Activated CD8-positive, alpha-beta memory T cell treated with anti-CD3 and anti-CD28 coated beads for 1 hour (primary cell): Measurements from ENCODE around the gene ARID3A.

Experiments used
- DNase-seq, 2 donors: peaks; one replicate each; pipeline ENCODE4 v3.0.0-alpha.2; 2020; ENCODE audit warnings: low read depth in 1 of 2; ENCODE audit errors: extremely low read depth in 1 of 2

ARID3A gene

DNA sequence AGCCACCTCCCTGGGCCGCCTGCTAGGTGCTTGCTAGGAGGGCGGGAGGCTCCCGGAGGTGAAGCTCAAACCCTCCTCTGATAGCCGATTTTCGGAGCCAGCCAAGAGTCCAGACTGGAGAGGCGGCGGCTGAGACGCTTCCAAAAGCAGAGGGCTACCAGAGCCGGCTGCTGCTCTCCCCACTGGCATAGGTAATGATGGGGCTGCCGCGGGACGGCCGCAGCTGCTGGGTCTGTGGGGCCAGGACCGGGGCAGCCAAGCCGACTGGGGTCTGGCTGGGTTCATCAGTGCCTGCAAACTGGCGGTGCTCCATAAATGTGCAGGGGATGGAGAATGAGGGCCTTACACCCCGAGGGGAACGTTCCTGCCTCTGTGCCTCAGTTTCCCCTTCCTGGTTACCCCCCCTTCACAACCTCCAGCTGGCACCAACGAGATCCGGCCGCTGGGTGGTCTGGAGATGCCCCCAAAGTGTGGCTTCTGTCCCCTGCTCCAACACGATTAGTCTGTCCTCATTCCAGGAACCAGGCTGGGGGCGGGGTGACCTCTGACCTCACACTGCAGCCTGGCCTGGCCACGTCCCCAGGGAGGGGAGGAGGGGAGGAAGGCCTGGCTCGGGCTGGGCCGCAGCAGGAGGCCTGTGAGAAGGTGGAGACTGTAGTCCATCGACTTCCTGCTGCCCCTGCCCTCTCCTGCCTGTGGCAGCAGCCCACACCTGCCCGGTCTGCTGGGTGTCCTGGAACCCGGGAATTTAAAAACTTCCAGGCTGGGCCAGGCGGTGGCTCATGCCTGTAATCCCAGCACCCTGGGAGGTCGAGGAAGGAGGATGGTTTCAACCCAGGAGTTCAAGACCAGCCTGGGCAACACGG lies 54.5 kb downstream of the ARID3A start:
- DNase-seq: no peak

DNA sequence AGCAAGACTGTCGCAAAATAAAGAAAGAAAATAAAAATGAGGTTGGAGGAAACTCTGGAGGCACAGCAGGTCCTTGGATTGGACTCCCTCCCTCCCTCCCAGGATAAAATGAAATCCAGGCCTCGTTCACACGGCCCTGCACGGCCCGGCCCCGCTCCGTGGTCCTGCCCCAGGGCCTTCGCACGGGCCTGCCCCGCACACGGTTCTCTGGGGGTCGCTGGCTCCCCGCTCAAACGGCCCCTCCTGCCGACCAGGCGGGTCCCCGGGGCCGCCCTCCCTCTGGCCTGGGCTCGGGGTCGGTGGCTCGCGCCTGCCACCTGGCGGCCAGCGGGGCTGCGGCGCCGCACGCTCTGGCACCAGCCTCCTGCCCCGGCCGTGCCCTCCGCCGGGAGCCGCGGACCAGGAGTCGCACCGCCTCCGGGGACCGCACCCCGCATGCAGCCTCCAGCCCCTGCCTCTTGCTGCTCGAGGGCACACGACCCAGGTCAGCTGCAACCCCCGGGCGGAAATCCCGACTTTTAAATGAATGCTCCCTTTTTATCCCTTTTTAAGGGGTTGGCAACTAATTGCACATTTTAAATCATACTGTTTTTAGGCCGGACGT lies 56.8 kb downstream of the ARID3A start:
- peak in 1 of 2 donors; percentile 70 for DNase-seq

DNA sequence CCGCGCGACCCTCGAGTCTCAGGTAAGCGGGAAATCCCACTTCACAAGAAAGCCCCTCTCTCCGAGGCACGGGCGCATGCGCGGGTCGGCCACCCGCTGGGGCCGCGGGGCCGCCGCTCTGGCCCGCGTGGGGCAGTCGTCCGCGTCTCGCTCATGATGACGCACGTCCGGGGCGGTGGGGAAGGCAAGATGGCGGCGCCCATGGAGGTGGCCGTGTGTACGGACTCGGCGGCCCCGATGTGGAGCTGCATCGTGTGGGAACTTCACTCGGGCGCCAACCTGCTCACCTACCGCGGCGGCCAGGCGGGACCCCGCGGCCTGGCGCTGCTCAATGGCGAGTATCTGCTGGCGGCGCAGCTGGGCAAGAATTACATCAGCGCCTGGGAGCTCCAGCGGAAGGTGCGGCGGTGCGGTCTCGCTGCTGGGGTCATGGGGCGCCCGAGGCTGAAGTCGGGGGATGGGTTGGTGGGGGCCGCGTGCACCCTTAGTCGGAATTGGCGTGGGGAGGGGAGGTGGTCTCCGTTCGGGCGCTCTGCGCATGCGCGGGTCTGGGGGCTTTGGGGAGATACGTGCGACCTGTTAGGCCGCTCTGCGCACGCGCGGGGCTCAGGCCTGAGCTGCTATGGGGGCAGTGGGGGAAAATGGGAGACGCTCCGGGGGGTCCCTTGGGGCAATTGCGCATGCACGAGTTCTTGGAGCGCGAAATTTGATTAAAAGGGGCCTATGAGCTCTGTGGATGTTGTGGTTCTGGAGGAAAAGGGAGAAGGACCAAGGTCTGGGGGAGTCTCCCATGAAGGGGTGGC lies 58.5 kb downstream of the ARID3A start, which contains the start of gene WDR18:
Gene WDR18 (plus strand): TSS at position 181 of the 803 bp plus-strand sequence. CDS start 9 bp downstream, at position 190.
- peak; percentile 72 to 87 for DNase-seq

DNA sequence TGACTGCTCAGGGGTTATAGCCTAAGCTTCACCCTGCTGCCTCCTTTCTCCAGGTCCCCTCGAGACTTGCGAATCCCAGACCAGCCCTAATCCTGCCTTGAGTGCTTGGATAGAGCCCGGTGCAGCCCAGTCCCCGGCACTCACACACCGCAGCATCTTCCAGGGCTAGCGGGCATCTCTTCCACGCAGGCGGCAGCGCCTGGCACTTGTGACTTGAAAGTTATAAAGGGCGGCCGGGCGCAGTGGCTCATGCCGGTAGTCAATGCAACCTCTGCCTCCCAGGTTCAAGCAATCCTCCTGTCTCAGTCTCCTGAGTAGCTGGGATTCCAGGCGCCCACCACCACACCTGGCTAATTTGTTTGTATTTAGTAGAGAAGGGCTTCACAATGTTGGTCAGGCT lies 60.2 kb downstream of the ARID3A start:
- no peak for DNase-seq

DNA sequence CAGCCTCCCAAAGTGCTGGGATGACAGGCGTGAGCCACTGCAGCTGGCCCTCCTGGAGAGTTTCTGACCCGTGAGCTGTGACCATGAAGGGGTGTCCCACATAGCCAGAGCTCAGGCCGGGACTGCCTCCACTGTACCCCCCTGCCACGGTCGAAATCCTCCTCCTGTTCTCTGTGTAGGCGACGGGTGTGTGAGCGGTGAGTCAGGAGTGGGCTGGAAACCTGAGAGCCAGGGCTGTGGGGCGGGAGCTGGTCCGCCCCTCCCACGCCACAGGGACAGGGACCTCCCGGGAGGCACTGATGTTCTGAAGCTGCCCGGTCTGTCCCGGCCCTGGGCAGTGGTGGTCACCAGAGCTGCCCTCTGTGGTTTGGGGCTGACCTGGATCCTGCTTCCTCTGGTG lies 62.2 kb downstream of the ARID3A start:
- no peak for DNase-seq

DNA sequence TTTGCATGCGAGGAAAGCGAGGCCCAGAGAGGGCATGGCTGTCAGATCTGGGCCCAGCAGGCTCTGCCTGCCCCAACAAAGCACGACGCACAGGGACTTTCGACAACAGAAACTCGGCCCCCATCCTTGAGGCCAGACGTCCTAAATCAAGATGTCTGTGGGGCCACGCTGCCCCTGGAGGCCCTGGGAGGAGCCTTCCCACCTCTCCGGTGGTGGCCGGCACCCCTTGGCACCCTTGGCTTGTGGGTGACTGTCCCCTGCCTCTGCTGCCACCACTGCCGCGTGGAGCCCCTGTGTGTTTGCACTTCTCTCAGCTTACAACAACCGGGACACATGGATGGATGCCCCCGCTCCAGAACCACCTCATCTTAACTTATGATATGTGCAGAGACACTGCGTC lies 62.7 kb downstream of the ARID3A start:
- DNase-seq: no peak

DNA sequence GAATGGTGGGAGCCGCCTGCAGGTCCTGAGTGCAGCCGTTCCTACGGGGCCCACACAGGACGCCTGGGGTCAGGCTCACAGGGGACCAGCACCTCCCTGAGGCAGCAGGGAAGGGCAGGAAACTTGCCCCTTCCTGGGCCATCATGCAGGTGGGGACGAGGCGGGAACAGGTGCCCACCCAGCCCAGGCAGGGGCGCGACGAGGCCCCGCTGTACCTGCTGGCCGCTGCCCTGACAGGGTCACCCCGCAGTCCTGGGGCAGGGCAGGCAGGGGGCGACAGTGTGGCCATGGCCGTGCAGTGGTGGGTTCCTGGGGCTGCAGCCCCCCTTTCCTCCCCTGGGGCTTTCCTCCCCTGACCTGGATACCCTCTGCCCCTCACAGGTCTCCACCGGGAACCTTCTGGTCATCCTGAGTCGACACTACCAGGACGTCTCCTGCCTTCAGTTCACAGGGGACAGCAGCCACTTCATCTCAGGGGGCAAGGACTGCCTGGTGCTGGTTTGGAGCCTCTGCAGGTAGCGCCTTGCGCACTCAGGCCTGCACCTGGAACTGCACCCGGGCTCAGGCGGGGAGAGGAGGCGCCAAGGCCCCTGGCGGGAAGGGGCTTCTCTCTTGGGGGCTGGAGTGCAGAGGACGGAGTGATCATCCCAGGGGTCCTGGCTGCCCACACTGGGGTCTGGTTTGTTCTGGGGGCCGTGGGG lies 63.7 kb downstream of the ARID3A start:
- no peak for DNase-seq

DNA sequence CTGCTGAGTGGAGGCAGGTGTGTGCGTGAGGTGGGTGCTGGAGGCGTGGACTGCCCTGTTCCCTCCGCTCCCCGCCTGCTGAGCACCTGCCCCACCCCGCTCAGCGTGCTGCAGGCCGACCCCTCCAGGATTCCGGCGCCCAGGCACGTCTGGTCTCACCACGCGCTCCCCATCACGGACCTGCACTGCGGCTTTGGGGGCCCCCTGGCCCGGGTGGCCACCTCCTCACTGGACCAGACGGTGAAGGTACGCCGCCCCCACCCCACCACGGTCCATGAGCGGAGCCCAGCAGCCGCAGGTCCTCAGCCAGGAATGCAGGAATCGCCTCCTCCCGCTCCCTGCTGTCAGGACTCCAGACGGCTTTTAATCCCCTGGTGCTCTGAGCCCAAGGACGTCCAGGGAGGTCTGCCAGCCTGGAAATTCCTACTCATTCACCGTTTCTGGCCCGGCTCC lies 64.3 kb downstream of the ARID3A start:
- DNase-seq: no peak

DNA sequence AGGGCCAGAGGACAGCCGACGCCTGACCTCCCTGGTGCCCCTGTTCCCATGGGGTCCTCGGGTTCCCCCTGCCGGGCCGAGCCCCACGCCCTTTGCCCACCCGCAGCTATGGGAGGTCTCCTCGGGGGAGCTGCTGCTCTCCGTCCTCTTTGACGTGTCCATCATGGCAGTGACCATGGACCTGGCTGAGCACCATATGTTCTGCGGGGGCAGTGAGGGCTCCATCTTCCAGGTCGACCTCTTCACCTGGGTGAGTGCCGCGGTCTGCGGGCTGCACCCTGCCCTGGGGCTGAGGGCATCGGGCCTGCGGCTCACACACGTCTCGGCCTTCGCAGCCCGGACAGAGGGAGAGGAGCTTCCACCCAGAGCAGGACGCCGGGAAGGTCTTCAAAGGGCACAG lies 64.9 kb downstream of the ARID3A start:
- no peak for DNase-seq

DNA sequence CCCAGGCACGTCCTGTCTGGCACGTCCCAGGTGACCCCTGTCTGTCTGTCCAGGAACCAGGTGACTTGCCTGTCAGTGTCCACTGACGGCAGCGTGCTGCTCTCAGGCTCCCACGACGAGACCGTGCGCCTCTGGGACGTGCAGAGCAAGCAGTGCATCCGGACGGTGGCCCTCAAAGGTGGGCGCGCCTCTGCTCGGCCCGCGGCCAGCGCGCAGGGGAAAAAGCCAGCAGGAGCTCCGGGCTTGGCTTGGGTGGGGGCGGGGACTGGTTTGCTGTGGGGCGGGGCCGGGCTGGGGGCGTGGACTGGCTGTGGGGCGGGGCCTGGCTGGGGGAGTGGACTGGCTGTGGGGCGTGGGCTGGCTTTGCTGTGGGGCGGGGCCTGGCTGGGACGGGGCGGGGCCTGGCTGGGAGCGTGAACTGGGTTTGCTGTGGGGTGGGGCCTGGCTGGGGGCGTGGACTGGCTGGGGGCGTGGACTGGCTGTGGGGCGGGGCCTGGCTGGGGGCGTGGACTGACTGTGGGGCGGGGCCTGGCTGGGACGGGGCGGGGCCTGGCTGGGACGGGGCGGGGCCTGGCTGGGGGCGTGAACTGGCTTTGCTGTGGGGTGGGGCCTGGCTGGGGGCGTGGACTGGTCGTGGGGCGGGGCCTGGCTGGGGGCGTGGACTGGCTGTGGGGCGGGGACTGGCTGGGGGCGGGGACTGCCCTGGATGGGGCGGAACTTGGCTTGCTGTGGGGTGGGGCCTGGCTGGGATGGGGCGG lies 65.5 kb downstream of the ARID3A start:
- peak; percentile 33 to 36 for DNase-seq

DNA sequence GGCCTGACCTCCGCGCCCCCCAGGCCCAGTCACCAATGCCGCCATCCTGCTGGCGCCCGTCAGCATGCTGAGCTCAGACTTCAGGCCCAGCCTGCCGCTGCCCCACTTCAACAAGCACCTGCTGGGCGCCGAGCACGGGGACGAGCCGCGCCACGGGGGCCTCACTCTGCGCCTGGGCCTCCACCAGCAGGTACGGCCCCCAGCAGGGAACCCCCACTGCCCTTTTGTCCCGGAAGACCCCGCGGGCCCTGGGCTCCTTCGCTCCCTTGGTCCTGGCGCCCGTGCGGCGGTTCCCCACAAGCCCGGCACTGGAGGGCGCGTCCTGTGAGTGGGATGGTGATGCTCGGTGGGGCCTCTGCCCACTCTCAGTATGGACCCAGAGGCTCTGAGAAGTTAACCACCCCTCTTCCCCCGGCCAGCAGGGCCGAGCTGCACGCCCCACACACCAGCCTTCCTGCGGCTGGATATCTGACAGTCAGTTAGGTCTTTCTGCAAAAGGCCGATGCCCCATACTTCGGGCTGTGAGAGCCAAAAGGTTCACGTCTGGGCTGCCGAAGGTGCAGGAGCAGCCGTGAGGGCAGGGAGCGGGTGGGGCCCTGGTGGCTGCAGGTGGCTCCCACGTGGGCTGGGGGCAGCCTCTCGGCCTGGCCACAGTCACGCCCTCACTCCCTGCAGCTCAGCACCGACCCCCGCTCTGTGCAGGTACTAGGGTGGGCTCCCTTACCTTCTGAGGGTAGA lies 66.3 kb downstream of the ARID3A start:
- DNase-seq: no peak

DNA sequence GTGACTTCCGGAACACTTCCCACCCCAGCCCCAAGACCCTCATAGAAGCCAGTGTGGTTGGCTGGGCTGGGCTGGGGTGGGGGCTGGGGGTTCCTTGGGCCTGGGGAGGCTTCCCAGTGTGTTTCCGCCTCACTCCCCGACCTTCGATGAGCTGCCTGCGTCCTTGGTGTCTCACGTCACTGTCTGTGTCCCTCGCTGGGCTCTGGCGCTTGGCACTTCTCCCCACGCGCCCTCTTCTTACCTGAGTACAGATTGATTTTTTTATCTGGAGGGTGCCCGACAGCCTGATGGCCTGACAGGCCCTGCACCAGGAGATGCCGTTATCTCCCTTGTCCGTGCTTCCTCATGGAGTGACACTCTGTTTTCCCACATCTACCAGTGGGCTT lies 66.8 kb downstream of the ARID3A start:
- DNase-seq: no peak

DNA sequence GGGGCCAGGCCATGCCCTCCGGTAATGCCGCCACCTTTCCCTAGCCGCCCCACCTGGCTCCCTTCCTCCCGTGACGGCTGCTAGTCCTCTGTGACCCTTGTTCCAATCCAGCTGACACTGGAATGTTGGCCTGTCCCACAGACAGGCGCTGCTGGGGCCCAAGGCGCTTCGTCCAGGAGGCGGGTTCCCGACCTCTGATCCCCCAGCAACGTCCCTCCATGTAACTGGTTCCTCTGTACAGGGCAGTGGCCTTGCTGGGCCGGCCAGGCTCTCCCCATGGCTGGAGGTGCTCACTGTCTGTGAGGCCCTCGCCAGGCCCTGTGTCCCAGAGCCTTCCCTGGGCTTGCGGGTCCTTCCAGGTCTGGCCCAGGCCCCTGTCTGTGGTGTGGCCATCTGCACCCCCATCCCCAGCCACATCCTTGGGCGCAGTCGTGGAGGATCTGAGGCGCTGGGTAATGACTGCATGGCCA lies 67.6 kb downstream of the ARID3A start:
- no peak for DNase-seq

DNA sequence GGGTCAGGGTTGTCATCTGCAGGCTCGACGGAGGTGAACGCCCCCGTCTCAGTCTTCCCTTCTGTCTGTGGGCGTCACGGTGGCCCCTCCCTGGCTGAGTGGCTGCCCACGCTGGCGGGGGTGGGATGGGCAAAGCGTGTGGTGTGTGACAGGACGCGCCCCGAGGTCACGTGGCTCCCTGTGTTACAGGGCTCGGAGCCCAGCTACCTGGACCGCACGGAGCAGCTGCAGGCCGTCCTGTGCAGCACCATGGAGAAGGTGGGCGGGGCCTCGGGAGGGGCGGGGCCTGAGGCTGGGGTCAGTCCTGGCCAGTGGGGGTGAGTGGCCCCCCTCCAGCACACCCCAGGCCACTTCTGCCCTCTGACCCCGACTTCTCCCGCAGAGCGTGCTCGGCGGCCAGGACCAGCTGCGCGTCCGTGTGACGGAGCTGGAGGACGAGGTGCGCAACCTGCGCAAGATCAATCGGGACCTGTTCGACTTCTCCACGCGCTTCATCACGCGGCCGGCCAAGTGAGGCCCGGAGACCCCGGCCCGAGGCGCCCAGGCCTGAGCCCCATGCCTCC lies 68.1 kb downstream of the ARID3A start:
- DNase-seq: no peak

DNA sequence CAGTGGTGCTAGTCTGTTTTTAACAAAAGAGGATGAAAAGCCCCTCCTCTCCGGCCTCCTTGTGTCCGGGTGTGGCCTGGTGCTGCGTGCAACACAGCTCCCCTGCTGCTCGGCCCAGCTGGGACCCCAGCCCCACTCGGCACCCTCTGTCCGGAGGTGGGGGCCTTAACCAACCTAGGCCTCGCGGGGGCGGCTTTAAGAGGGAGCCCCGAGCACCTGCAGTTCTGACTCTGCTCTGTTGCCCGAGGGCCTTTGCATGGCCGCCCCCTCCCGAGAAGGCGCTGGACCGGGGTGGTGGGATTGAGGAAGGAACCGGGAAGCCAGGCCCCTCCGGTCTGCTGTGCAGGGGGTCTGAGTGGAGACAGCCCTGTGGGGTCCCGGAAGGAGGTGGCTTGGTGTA lies 68.7 kb downstream of the ARID3A start:
- DNase-seq: no peak

DNA sequence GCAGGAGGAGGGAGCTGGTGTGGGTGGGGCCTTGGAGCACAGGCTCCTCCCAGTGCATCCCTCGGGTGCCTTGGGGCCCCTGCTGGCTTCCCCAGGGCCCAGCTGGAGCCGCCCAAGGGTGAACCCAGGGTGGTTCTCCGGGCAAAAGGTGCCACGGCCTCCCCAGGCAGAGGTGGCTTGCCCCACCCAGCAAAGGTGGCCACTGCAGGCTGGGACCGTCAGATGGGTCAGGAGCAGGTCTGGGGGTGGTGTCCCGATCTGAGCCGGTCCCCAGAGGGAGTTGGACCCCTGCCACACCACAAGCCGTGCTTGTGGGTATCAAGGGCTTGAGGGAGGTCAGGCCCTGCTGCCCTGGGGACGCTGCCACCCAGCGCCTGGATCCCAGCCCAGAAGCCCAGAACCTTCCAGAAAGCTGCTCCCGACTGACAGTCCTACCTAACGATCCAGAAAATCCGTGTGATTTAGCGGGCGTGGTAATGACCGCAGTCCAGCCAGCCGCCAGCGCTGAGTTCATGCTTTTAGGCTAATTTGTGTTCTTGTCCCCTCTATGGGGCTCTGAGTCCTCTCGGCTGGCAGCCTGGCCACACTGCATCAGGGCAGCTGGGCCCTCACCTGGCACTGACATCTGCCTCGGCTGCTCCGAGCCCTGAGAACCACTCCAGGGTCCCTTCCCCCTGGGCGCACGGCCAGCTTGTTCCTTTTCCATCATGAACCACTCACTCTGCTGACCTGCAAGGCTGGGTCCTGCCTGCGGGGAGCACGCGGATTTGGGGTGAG lies 69.4 kb downstream of the ARID3A start:
- no peak for DNase-seq

DNA sequence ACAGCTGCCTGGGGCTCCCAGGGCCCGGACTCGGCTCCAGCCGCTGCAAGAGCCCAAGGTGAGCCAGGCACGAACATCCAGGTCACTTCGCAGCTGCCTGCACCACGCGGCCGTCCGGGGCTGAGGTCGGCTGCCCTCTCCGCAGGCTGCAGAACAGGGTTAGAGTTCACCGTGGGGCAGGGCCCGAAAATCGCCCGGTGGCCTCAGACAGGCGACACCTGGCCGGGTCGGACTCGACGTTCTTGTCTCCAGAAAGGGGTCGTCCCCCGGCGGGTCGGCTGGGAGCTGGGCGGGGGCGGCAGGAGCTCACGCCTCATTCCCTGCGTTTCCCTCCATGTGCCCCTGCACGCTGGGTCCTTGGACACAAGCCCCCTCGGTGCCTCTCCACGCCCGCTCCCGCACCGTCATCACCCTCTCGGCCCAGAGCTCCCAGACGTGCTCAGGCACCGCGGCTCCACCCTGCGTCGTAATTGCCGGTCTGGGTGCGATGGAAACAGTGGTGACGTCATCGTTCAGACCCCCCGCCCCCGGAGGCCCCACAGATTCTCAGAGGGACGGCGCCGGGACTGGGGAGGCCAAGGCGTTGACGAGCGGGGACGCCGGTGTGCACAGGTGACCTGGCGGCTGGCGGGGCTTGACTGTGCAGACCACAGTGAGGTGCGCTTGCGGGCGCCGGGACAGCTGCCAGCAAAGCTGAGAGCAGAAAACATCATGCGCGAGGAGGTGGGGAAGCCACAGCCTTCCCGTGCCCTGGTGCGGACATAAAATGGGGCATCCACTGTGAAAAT lies 70.4 kb downstream of the ARID3A start:
- peak; percentile 37 to 96 for DNase-seq
